Right lobe of liver (tissue), 6 donors: ENCODE results near the gene SYNGR1. TPM values are rescaled to one million over a fixed set of nuclear protein-coding genes. Genes with fewer than 3 reads are reported as not detected.

Experiments used
- ATAC-seq, 4 donors: fragments of 200-7000 bp; cut with Tn5 transposase; one replicate each; pipeline ENCODE4 v1.9.1; 2020; ENCODE audit warnings: mild to moderate bottlenecking in 4 of 4, moderate library complexity in 4 of 4
- DNase-seq, 3 donors: peaks; one replicate each; pipeline ENCODE4 v3.0.0-alpha.2; 2020
- H3K27ac ChIP-seq, 3 donors: fragments of 200-600 bp; one replicate each; pipeline ENCODE4 v1.8.0; 2022
- H3K27me3 ChIP-seq, 2 donors: fragments of 200-600 bp; one replicate each; pipeline ENCODE4 v1.8.0; 2022
- H3K36me3 ChIP-seq, 4 donors: fragments of 200-600 bp; sonication (generic) in 1 of 4; one replicate each; pipeline versions ENCODE4 v1.5.1 to v1.8.0; 2017 to 2022; ENCODE audit warnings: control low read depth in 1 of 4
- H3K4me1 ChIP-seq, 4 donors: fragments of 200-600 bp; sonication (generic) in 1 of 4; one replicate each; pipeline versions ENCODE4 v1.5.1 to v1.8.0; 2017 to 2022; ENCODE audit warnings: control low read depth in 1 of 4
- H3K4me3 ChIP-seq, 3 donors: fragments of 200-600 bp; one replicate each; pipeline ENCODE4 v1.8.0; 2022
- H3K9me3 ChIP-seq, 4 donors: fragments of 200-600 bp; sonication (generic) in 1 of 4; one replicate each; pipeline versions ENCODE4 v1.5.1 to v1.8.0; 2017 to 2022; ENCODE audit warnings: control low read depth in 1 of 4
- POLR2A ChIP-seq: fragments of 450-650 bp; IDR thresholded peaks from one replicate; pipeline ENCODE4 v1.6.1; 2017; ENCODE audit warnings: antibody characterized with exemption, mild to moderate bottlenecking
- WGBS: methylation state at CpG from one replicate; pipeline ENCODE4 v1.1.6; 2018; ENCODE audit warnings: low coverage, low lambda C conversion rate; ENCODE audit not compliant: insufficient coverage; ENCODE audit errors: missing lambda C conversion rate; 5-methylcytosine and 5-hydroxymethylcytosine counted together
- intact Hi-C, 2 donors: fragments of 100-400 bp; cut with DNase I; formaldehyde crosslinking; loops; one replicate each; pipeline versions ENCODE4 v1.11.2 to v1.14.1; 2022
- total RNA-seq, 6 experiments: library from RNA; depleted of rRNA in 2 of 6; stranded (reverse); fragments of >200 nt in 2 of 6; fragmentation: NEBNext Ultra II Directional in 3 of 6; extraction: Animal tissue kit (Norgen Biotek cat#: 25700) in 3 of 6; gene quantifications; one replicate each; pipeline versions ENCODE4 v1.1.0 to v1.2.4, GENCODE V29; 2016 to 2023
- TF ChIP-seq, protein P1 (sequence below), 4 donors: fragments of 200-600 bp in 3 of 4; fragments of 450-650 bp in 1 of 4; IDR thresholded peaks; one replicate each; pipeline versions ENCODE4 v1.5.1 to v1.8.0; 2016 to 2022; ENCODE audit warnings: antibody characterized with exemption in 4 of 4, mild to moderate bottlenecking in 2 of 4
- donor health status: DM: no; HTN: yes; CAD: no.
- donor health status: DM: no; HTN: no; CAD: no.
- donor health status: DM: no; HTN: no; CAD: no.
- donor health status: DM: no; HTN: yes; CAD: no.
- donor health status: DM: no; HTN: yes; CAD: no.

The SYNGR1 gene
- total RNA-seq, 6 experiments from 2014 or later, result 0.74 to 3.2 (median 2.2) TPM

DNA sequence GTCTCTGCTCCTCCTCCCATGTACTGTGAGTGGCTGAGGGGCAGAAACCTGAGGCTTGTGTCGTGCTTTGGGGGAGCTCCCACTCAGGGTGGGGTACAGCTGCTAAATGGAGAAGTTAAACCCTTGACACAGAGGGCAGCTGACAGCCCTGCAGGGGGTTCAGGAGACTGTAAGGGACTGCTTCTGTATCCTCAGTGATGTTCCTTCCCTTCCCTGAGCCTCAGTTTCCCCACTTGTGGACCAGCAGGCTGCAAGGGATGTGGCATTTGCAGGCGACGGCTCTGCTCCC is 15.6 kb downstream of the SYNGR1 start:
- no peak for ATAC-seq
- no peak for TF ChIP-seq POLR2A
- TF ChIP-seq, protein P1, sequence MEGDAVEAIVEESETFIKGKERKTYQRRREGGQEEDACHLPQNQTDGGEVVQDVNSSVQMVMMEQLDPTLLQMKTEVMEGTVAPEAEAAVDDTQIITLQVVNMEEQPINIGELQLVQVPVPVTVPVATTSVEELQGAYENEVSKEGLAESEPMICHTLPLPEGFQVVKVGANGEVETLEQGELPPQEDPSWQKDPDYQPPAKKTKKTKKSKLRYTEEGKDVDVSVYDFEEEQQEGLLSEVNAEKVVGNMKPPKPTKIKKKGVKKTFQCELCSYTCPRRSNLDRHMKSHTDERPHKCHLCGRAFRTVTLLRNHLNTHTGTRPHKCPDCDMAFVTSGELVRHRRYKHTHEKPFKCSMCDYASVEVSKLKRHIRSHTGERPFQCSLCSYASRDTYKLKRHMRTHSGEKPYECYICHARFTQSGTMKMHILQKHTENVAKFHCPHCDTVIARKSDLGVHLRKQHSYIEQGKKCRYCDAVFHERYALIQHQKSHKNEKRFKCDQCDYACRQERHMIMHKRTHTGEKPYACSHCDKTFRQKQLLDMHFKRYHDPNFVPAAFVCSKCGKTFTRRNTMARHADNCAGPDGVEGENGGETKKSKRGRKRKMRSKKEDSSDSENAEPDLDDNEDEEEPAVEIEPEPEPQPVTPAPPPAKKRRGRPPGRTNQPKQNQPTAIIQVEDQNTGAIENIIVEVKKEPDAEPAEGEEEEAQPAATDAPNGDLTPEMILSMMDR (IDR thresholded peaks at IDR 0.05), result no peak
- Histone ChIP-seq H3K9me3 (no peaks in the 10 kb centered on the region), H3K36me3 (no peaks in the 10 kb centered on the region), H3K4me1 (no peaks in the 10 kb centered on the region), H3K4me3 (no peak overlapping the region), H3K27ac (no peak overlapping the region), H3K27me3 (no peaks in the 10 kb centered on the region)
- intact Hi-C loops, result no loop called here
- WGBS, result 48% methylated on average over 2 of the region's 3 CpGs
- no peak for DNase-seq

GRCh38 chr22:39367035-39367434 is 17.2 kb downstream of the SYNGR1 start:
- H3K9me3 ChIP-seq, result no peaks in the 10 kb centered on the region
- intact Hi-C loops, result no loop called here
- no peaks in the 10 kb centered on the region for H3K4me1 ChIP-seq
- ATAC-seq (no peak), DNase-seq (no peak)
- no peaks in the 10 kb centered on the region for H3K36me3 ChIP-seq
- WGBS, result 62% methylated on average over 9 of the region's 9 CpGs
- no peak overlapping the region for H3K27ac ChIP-seq
- no peak overlapping the region for H3K4me3 ChIP-seq
- H3K27me3 ChIP-seq, result no peaks in the 10 kb centered on the region
- TF ChIP-seq, protein P1 (IDR thresholded peaks at IDR 0.05), result no peak
- TF ChIP-seq POLR2A, result no peak

- DNase-seq, result no peak
- no peak overlapping the region for H3K4me3 ChIP-seq
- H3K27me3 ChIP-seq, result no peaks in the 10 kb centered on the region
- H3K9me3 ChIP-seq, result no peaks in the 10 kb centered on the region
- no peak for ATAC-seq
- TF ChIP-seq POLR2A, result no peak
- TF ChIP-seq, protein P1 (IDR thresholded peaks at IDR 0.05), result no peak
- WGBS, result 66% methylated on average over 5 of the region's 9 CpGs
- intact Hi-C loops, result no loop called here
- no peak overlapping the region for H3K27ac ChIP-seq
- no peaks in the 10 kb centered on the region for H3K36me3 ChIP-seq
- no peaks in the 10 kb centered on the region for H3K4me1 ChIP-seq
Measured at GRCh38 chr22:39368461-39368911, 18.7 kb downstream of the SYNGR1 start.

GRCh38 chr22:39369186-39369585 is 19.4 kb downstream of the SYNGR1 start:
- no peaks in the 10 kb centered on the region for H3K36me3 ChIP-seq

More at GRCh38 chr22:39369186-39369585, 19.4 kb downstream of the SYNGR1 start:
- Histone ChIP-seq H3K27me3 (no peaks in the 10 kb centered on the region), H3K4me1 (no peaks in the 10 kb centered on the region), H3K9me3 (no peaks in the 10 kb centered on the region), H3K27ac (no peak overlapping the region), H3K4me3 (no peak overlapping the region)
- intact Hi-C loops, result no loop called here
- ATAC-seq (no peak), DNase-seq (no peak)
- TF ChIP-seq, protein P1 (IDR thresholded peaks at IDR 0.05), result no peak
- no peak for TF ChIP-seq POLR2A
- no CpG with 5 or more reads among the region's 6 CpGs for WGBS
